K562 (cell line): ENCODE data around the gene ADARB2. TPM values are rescaled to one million over a fixed set of nuclear protein-coding genes. Genes with fewer than 3 reads are reported as not detected.

Source experiments
- ATAC-seq: fragments of 200-7000 bp; cut with Tn5 transposase; 3 replicates; pipeline ENCODE4 v1.9.1; 2020; ENCODE audit warnings: moderate library complexity
- BruUV-seq: library from RNA; stranded (reverse); fragments of 400-500 nt; replicated peaks from 2 replicates; lab custom pipeline; 2021; lab: Mats Ljungman, UMichigan
- CTCF ChIA-PET: fragments of 300-600 bp; formaldehyde crosslinking; extraction: SDS; loops from one replicate; lab custom pipeline; 2021; ENCODE audit warnings: low intra/inter-chr PET ratio; lab: Yijun Ruan, JAX
- POLR2A ChIA-PET: fragments of 300-600, 350-650 bp; sonication (Branson Sonifier 250); formaldehyde crosslinking; extraction: SDS; loops from one replicate; lab custom pipeline; 2021; ENCODE audit warnings: antibody characterized with exemption, inconsistent platforms; lab: Yijun Ruan, JAX
- DNase-seq, 4 experiments: peaks; one replicate each; pipeline versions ENCODE4 v3.0.0 to v3.0.0-alpha.2; 2011 to 2018; ENCODE audit warnings: low spot score in 3 of 4, mixed read lengths in 3 of 4; ENCODE audit errors: extremely low read depth in 1 of 4
- FAIRE-seq: peaks from 2 replicates; lab custom pipeline; 2011; peaks lifted over from hg19 to GRCh38; lab: Jason Lieb, UNC
- H2AFZ ChIP-seq: 2 replicates; pipeline ENCODE4 v1.6.0; 2011; ENCODE audit warnings: low read depth, low read length, control low read depth, inconsistent platforms
- H3K27ac ChIP-seq: fragments of 200-600 bp; 3 replicates; pipeline ENCODE4 v1.8.0; 2011; ENCODE audit warnings: low read depth, mild to moderate bottlenecking, control low read depth, inconsistent platforms, low read length, moderate library complexity, mixed read lengths; ENCODE audit errors: extremely low read depth
- H3K27me3 ChIP-seq, 2 experiments: fragments of 300-600 bp in 1 of 2; 2 replicates in 1 of 2; 3 replicates in 1 of 2; pipeline versions ENCODE4 v1.6.0 to v1.8.0; 2011; ENCODE audit warnings: inconsistent platforms in 2 of 2, low read length in 2 of 2, mild to moderate bottlenecking in 1 of 2, mixed read lengths in 1 of 2, moderate library complexity in 1 of 2; ENCODE audit not compliant: control insufficient read depth in 2 of 2, insufficient read depth in 2 of 2
- H3K36me3 ChIP-seq: fragments of 300-600 bp; 3 replicates; pipeline ENCODE4 v1.8.0; 2011; ENCODE audit warnings: mild to moderate bottlenecking, low read length, inconsistent platforms; ENCODE audit not compliant: control insufficient read depth, insufficient read depth
- H3K4me1 ChIP-seq, 2 experiments: fragments of 200-600 bp in 1 of 2; replicated peaks in 1 of 2; 2 replicates in 1 of 2; 3 replicates in 1 of 2; pipeline versions ENCODE4 v1.5.1 to v1.8.0; 2011; ENCODE audit warnings: inconsistent platforms in 2 of 2, low read length in 2 of 2, mild to moderate bottlenecking in 1 of 2, mixed read lengths in 1 of 2, moderate library complexity in 1 of 2; ENCODE audit not compliant: control insufficient read depth in 2 of 2, insufficient read depth in 2 of 2
- H3K4me2 ChIP-seq: 2 replicates; pipeline ENCODE4 v1.6.1; 2011; ENCODE audit warnings: low read length, control low read depth, inconsistent platforms, mixed read lengths; ENCODE audit not compliant: insufficient read depth
- H3K4me3 ChIP-seq: fragments of 200-600 bp; sonication (generic), shearing (Covaris generic); 2 replicates; pipeline ENCODE4 v1.5.1; 2016; ENCODE audit warnings: control low read depth, inconsistent platforms
- H3K79me2 ChIP-seq: fragments of 200-600 bp; 3 replicates; pipeline ENCODE4 v1.8.0; 2011; ENCODE audit warnings: low read length, inconsistent platforms; ENCODE audit not compliant: control insufficient read depth, insufficient read depth
- H3K9ac ChIP-seq, 2 experiments: 2 replicates each; pipeline versions ENCODE4 v1.6.0 to v1.6.1; 2011; ENCODE audit warnings: low read depth in 2 of 2, low read length in 2 of 2, control low read depth in 1 of 2, inconsistent platforms in 1 of 2, mild to moderate bottlenecking in 1 of 2, mixed read lengths in 1 of 2; ENCODE audit not compliant: insufficient read depth in 1 of 2
- H3K9me1 ChIP-seq: one replicate; pipeline ENCODE4 v1.6.0; 2011; ENCODE audit warnings: inconsistent platforms, mild to moderate bottlenecking, low read length, moderate library complexity; ENCODE audit not compliant: control insufficient read depth, insufficient read depth
- H3K9me3 ChIP-seq: replicated peaks from 2 replicates; pipeline ENCODE4 v1.5.1; 2011; ENCODE audit warnings: low read depth, low read length, inconsistent platforms; ENCODE audit not compliant: control insufficient read depth, insufficient read depth
- H4K20me1 ChIP-seq: replicated peaks from 2 replicates; pipeline ENCODE4 v1.6.1; 2011; ENCODE audit warnings: low read length, inconsistent platforms, mixed read lengths; ENCODE audit not compliant: control insufficient read depth, insufficient read depth
- FOXP1 ChIP-seq: sonication (generic); formaldehyde crosslinking; IDR thresholded peaks from 2 replicates; pipeline ENCODE4 v1.8.0; 2022; ENCODE audit warnings: mild to moderate bottlenecking, missing genetic modification reagents
- MLLT1 ChIP-seq, 2 experiments: fragments of 450-650 bp; IDR thresholded peaks; 2 replicates each; pipeline ENCODE4 v1.6.1; 2016
- SMARCE1 ChIP-seq: fragments of 450-650 bp; IDR thresholded peaks from 2 replicates; pipeline ENCODE4 v1.7.1; 2016; ENCODE audit warnings: mild to moderate bottlenecking
- TCF3 ChIP-seq: sonication (generic); formaldehyde crosslinking; IDR thresholded peaks from 2 replicates; pipeline ENCODE4 v1.4.0; 2020; ENCODE audit warnings: mild to moderate bottlenecking, missing genetic modification reagents
- TFAM ChIP-seq: fragments of 250-450 bp; sonication (Bioruptor Pico); conservative IDR thresholded peaks from 2 replicates; pipeline ENCODE4 v1.5.0; 2021; ENCODE audit warnings: mild to moderate bottlenecking, moderate library complexity
- ZKSCAN3 ChIP-seq: fragments of 250-450 bp; sonication (Bioruptor Pico); IDR thresholded peaks from 2 replicates; pipeline ENCODE4 v1.4.0; 2020
- WGBS: fragments of 100-300 bp; shearing (Covaris generic); methylation state at CpG from one replicate; pipeline ENCODE4 v1.1.6; 2016; ENCODE audit warnings: low coverage, mixed read lengths; ENCODE audit not compliant: insufficient coverage; ENCODE audit errors: missing lambda C conversion rate; 5-methylcytosine and 5-hydroxymethylcytosine counted together
- in situ Hi-C: fragments of 300-500 bp; cut with MboI; formaldehyde crosslinking; loops from 4 replicates; pipeline ENCODE4 v1.15.0; 2018; ENCODE audit warnings: inconsistent platforms, mixed read lengths
- intact Hi-C: fragments of 100-400 bp; cut with micrococcal nuclease; formaldehyde crosslinking; loops from 2 replicates; pipeline ENCODE4 v1.14.2; 2022
- polyA plus RNA-seq, 8 experiments: library from polyadenylated mRNA; depleted of rRNA in 4 of 8; stranded (reverse) in 5 of 8; unstranded in 3 of 8; fragments of >200 nt; fragmentation: Nextera tagmentation in 2 of 8; fragmentation: Illumina TruSeq in 1 of 8; extraction: Ambion mirVana in 2 of 8; extraction: Trizol in 1 of 8; gene quantifications; 2 replicates each; pipeline versions ENCODE4 v1.2.1 to v1.2.3, GENCODE V29; 2011 to 2014; ENCODE audit warnings: inconsistent platforms in 1 of 8, missing spikeins in 1 of 8
- total RNA-seq, 7 experiments: library from RNA; depleted of rRNA in 6 of 7; stranded (reverse); fragments of >200 nt in 6 of 7; fragmentation: Illumina TruSeq in 2 of 7; extraction: Trizol in 2 of 7; gene quantifications; 2 replicates each; pipeline versions ENCODE4 v1.2.1 to v1.2.3, GENCODE V29; 2011 to 2021; ENCODE audit warnings: low replicate concordance in 1 of 7

The ADARB2 gene
- total and polyA plus RNA-seq, 9 of the 15 experiments (the other 6 are each of a cell fraction or from before 2014, with no cell fraction given) = not detected

GRCh38 chr10:1688531-1688930 is 48.8 kb downstream of the ADARB2 start:
- H3K79me2 ChIP-seq = no peaks in the 10 kb centered on the region
- ATAC-seq = no peak
- H3K36me3 ChIP-seq = no peaks in the 10 kb centered on the region
- in situ Hi-C loops = no loop called here
- no peak for TF ChIP-seq TCF3
- TF ChIP-seq MLLT1 (IDR thresholded peaks at IDR 0.05) = no peak
- TF ChIP-seq FOXP1 (CRISPR knock-in tag) = no peak
- no peak for TF ChIP-seq SMARCE1
- TF ChIP-seq TFAM (CRISPR knock-in tag) = no peak
- no peak for TF ChIP-seq ZKSCAN3 (CRISPR knock-in tag)
- H3K4me2 ChIP-seq = no peak overlapping the region
- FAIRE-seq = no peak
- 0% methylated on average over 7 of the region's 7 CpGs for WGBS
- H3K4me3 ChIP-seq = no peak overlapping the region
- ChIA-PET CTCF (no interaction called here), POLR2A (no interaction called here)
- no peaks in the 10 kb centered on the region for H4K20me1 ChIP-seq
- H2AFZ ChIP-seq = no peak overlapping the region
- H3K9me1 ChIP-seq = no peaks in the 10 kb centered on the region
- no peak for DNase-seq
- H3K9me3 ChIP-seq = no peaks in the 10 kb centered on the region
- no peak overlapping the region for H3K27ac ChIP-seq
- intact Hi-C loops = no loop called here
- H3K9ac ChIP-seq = no peak overlapping the region
- BruUV-seq = no TSS peak
- H3K27me3 ChIP-seq = peaks cover under 1 to 23% of the 10 kb centered on the region in 2 experiments; a peak in 3 of 5 replicates
- H3K4me1 ChIP-seq = no peaks in the 10 kb centered on the region
